ENCODE data around the gene SRGN.

SRGN gene

GRCh38 chr10:69092959-69093850 is 5.3 kb downstream of the SRGN start:
- Histone ChIP-seq H3K27me3 (ENCODE audit: low read depth, low read length) (no peaks in the 10 kb centered on the region), H3K4me3 (ENCODE audit: low read depth in 1 of 2, low read length in 2 of 2) (peak overlapping the region in 1 of 2 donors; percentile 16), H3K4me1 (ENCODE audit: control insufficient read depth in 1 of 2, insufficient read depth in 2 of 2, low read length in 2 of 2) (no peaks in the 10 kb centered on the region), H3K36me3 (ENCODE audit: control insufficient read depth in 1 of 2, insufficient read depth in 2 of 2, low read length in 2 of 2) (peaks cover 0 to 6% of the 10 kb centered on the region in 2 donors), H3K9me3 (ENCODE audit: control insufficient read depth in 1 of 2, low read length in 2 of 2) (no peaks in the 10 kb centered on the region), H3K27ac (ENCODE audit: low read length) (no peak overlapping the region)

- H3K27ac ChIP-seq (ENCODE audit: low read length): no peak overlapping the region
- no peaks in the 10 kb centered on the region for H3K9me3 ChIP-seq (ENCODE audit: control insufficient read depth in 1 of 2, low read length in 2 of 2)
- H3K36me3 ChIP-seq (ENCODE audit: control insufficient read depth in 1 of 2, insufficient read depth in 2 of 2, low read length in 2 of 2): no peaks in the 10 kb centered on the region
- no peak overlapping the region for H3K4me3 ChIP-seq (ENCODE audit: low read depth in 1 of 2, low read length in 2 of 2)
- no peaks in the 10 kb centered on the region for H3K27me3 ChIP-seq (ENCODE audit: low read depth, low read length)
- H3K4me1 ChIP-seq (ENCODE audit: control insufficient read depth in 1 of 2, insufficient read depth in 2 of 2, low read length in 2 of 2): no peaks in the 10 kb centered on the region
Measured at GRCh38 chr10:69093933-69094332, 6.0 kb downstream of the SRGN start.

- Histone ChIP-seq H3K27ac (ENCODE audit: low read length) (no peak overlapping the region), H3K9me3 (ENCODE audit: control insufficient read depth in 1 of 2, low read length in 2 of 2) (no peaks in the 10 kb centered on the region), H3K4me1 (ENCODE audit: control insufficient read depth in 1 of 2, insufficient read depth in 2 of 2, low read length in 2 of 2) (no peaks in the 10 kb centered on the region), H3K4me3 (ENCODE audit: low read depth in 1 of 2, low read length in 2 of 2) (no peak overlapping the region), H3K36me3 (ENCODE audit: control insufficient read depth in 1 of 2, insufficient read depth in 2 of 2, low read length in 2 of 2) (peaks cover 0 to 4% of the 10 kb centered on the region in 2 donors), H3K27me3 (ENCODE audit: low read depth, low read length) (no peaks in the 10 kb centered on the region)
Measured at GRCh38 chr10:69096045-69096444, 8.1 kb downstream of the SRGN start.

- Histone ChIP-seq H3K4me1 (ENCODE audit: control insufficient read depth in 1 of 2, insufficient read depth in 2 of 2, low read length in 2 of 2) (no peaks in the 10 kb centered on the region), H3K27me3 (ENCODE audit: low read depth, low read length) (no peaks in the 10 kb centered on the region), H3K36me3 (ENCODE audit: control insufficient read depth in 1 of 2, insufficient read depth in 2 of 2, low read length in 2 of 2) (peaks cover 0 to 4% of the 10 kb centered on the region in 2 donors), H3K4me3 (ENCODE audit: low read depth in 1 of 2, low read length in 2 of 2) (no peak overlapping the region), H3K27ac (ENCODE audit: low read length) (no peak overlapping the region), H3K9me3 (ENCODE audit: control insufficient read depth in 1 of 2, low read length in 2 of 2) (no peaks in the 10 kb centered on the region)
Measured at GRCh38 chr10:69097729-69098128, 9.8 kb downstream of the SRGN start.

- Histone ChIP-seq H3K4me3 (ENCODE audit: low read depth in 1 of 2, low read length in 2 of 2) (no peak overlapping the region), H3K27me3 (ENCODE audit: low read depth, low read length) (no peaks in the 10 kb centered on the region), H3K36me3 (ENCODE audit: control insufficient read depth in 1 of 2, insufficient read depth in 2 of 2, low read length in 2 of 2) (peaks cover 0 to 9% of the 10 kb centered on the region in 2 donors), H3K27ac (ENCODE audit: low read length) (no peak overlapping the region), H3K9me3 (ENCODE audit: control insufficient read depth in 1 of 2, low read length in 2 of 2) (no peaks in the 10 kb centered on the region), H3K4me1 (ENCODE audit: control insufficient read depth in 1 of 2, insufficient read depth in 2 of 2, low read length in 2 of 2) (no peaks in the 10 kb centered on the region)
Measured at GRCh38 chr10:69100136-69100872, 12.4 kb downstream of the SRGN start.

GRCh38 chr10:69101451-69102095 is 13.7 kb downstream of the SRGN start:
- no peaks in the 10 kb centered on the region for H3K27me3 ChIP-seq (ENCODE audit: low read depth, low read length)
- no peaks in the 10 kb centered on the region for H3K9me3 ChIP-seq (ENCODE audit: control insufficient read depth in 1 of 2, low read length in 2 of 2)
- H3K27ac ChIP-seq (ENCODE audit: low read length): no peak overlapping the region
- no peak overlapping the region for H3K4me3 ChIP-seq (ENCODE audit: low read depth in 1 of 2, low read length in 2 of 2)
- peaks cover 0 to 9% of the 10 kb centered on the region in 2 donors for H3K36me3 ChIP-seq (ENCODE audit: control insufficient read depth in 1 of 2, insufficient read depth in 2 of 2, low read length in 2 of 2)
- no peaks in the 10 kb centered on the region for H3K4me1 ChIP-seq (ENCODE audit: control insufficient read depth in 1 of 2, insufficient read depth in 2 of 2, low read length in 2 of 2)

- Histone ChIP-seq H3K36me3 (ENCODE audit: control insufficient read depth in 1 of 2, insufficient read depth in 2 of 2, low read length in 2 of 2) (peaks cover 0 to 9% of the 10 kb centered on the region in 2 donors), H3K27me3 (ENCODE audit: low read depth, low read length) (no peaks in the 10 kb centered on the region), H3K4me3 (ENCODE audit: low read depth in 1 of 2, low read length in 2 of 2) (no peak overlapping the region), H3K4me1 (ENCODE audit: control insufficient read depth in 1 of 2, insufficient read depth in 2 of 2, low read length in 2 of 2) (no peaks in the 10 kb centered on the region), H3K27ac (ENCODE audit: low read length) (no peak overlapping the region), H3K9me3 (ENCODE audit: control insufficient read depth in 1 of 2, low read length in 2 of 2) (no peaks in the 10 kb centered on the region)
Measured at GRCh38 chr10:69102440-69102839, 14.5 kb downstream of the SRGN start.

GRCh38 chr10:69103784-69104183 is 15.9 kb downstream of the SRGN start:
- no peaks in the 10 kb centered on the region for H3K4me1 ChIP-seq (ENCODE audit: control insufficient read depth in 1 of 2, insufficient read depth in 2 of 2, low read length in 2 of 2)
- no peak overlapping the region for H3K4me3 ChIP-seq (ENCODE audit: low read depth in 1 of 2, low read length in 2 of 2)
- no peaks in the 10 kb centered on the region for H3K27me3 ChIP-seq (ENCODE audit: low read depth, low read length)
- no peak overlapping the region for H3K27ac ChIP-seq (ENCODE audit: low read length)
- H3K9me3 ChIP-seq (ENCODE audit: control insufficient read depth in 1 of 2, low read length in 2 of 2): no peaks in the 10 kb centered on the region
- H3K36me3 ChIP-seq (ENCODE audit: control insufficient read depth in 1 of 2, insufficient read depth in 2 of 2, low read length in 2 of 2): peaks cover 0 to 9% of the 10 kb centered on the region in 2 donors

GRCh38 chr10:69104994-69105790 is 17.3 kb downstream of the SRGN start:
- Histone ChIP-seq H3K36me3 (ENCODE audit: control insufficient read depth in 1 of 2, insufficient read depth in 2 of 2, low read length in 2 of 2) (peaks cover 0 to 4% of the 10 kb centered on the region in 2 donors), H3K27me3 (ENCODE audit: low read depth, low read length) (no peaks in the 10 kb centered on the region)

GRCh38 chr10:69107176-69107490 is 19.2 kb downstream of the SRGN start:
- H3K4me1 ChIP-seq (ENCODE audit: control insufficient read depth in 1 of 2, insufficient read depth in 2 of 2, low read length in 2 of 2): no peaks in the 10 kb centered on the region
- peaks cover 0 to 4% of the 10 kb centered on the region in 2 donors for H3K36me3 ChIP-seq (ENCODE audit: control insufficient read depth in 1 of 2, insufficient read depth in 2 of 2, low read length in 2 of 2)
- no peak overlapping the region for H3K4me3 ChIP-seq (ENCODE audit: low read depth in 1 of 2, low read length in 2 of 2)
- H3K9me3 ChIP-seq (ENCODE audit: control insufficient read depth in 1 of 2, low read length in 2 of 2): no peaks in the 10 kb centered on the region
- no peaks in the 10 kb centered on the region for H3K27me3 ChIP-seq (ENCODE audit: low read depth, low read length)
- H3K27ac ChIP-seq (ENCODE audit: low read length): no peak overlapping the region

More at GRCh38 chr10:69104994-69105790, 17.3 kb downstream of the SRGN start:
- Histone ChIP-seq H3K4me3 (ENCODE audit: low read depth in 1 of 2, low read length in 2 of 2) (no peak overlapping the region), H3K27ac (ENCODE audit: low read length) (no peak overlapping the region), H3K9me3 (ENCODE audit: control insufficient read depth in 1 of 2, low read length in 2 of 2) (no peaks in the 10 kb centered on the region), H3K4me1 (ENCODE audit: control insufficient read depth in 1 of 2, insufficient read depth in 2 of 2, low read length in 2 of 2) (no peaks in the 10 kb centered on the region)
